K562 (cell line): ENCODE results near the gene DYNC1H1. TPM values are rescaled to one million over a fixed set of nuclear protein-coding genes. Genes with fewer than 3 reads are reported as not detected.

Experiments
- ATF3 ChIP-seq, 2 experiments: fragments of 450-650 bp in 1 of 2; sonication (generic) in 1 of 2; formaldehyde crosslinking in 1 of 2; IDR thresholded peaks in 1 of 2; conservative IDR thresholded peaks in 1 of 2; 2 replicates each; pipeline versions ENCODE4 v1.6.1 to v1.8.1; 2016 to 2023; ENCODE audit warnings: mild to moderate bottlenecking in 2 of 2, moderate library complexity in 2 of 2, inconsistent platforms in 1 of 2, missing genetic modification reagents in 1 of 2
- CCNT2 ChIP-seq: IDR thresholded peaks from 2 replicates; pipeline ENCODE4 v1.6.1; 2011; ENCODE audit warnings: borderline replicate concordance, low read depth, mild to moderate bottlenecking, moderate library complexity, mixed read lengths, low read length; ENCODE audit not compliant: insufficient read length; ENCODE audit errors: extremely low read depth
- EP300 ChIP-seq: IDR thresholded peaks from 2 replicates; pipeline ENCODE4 v1.6.1; 2012; ENCODE audit warnings: low read length, improper control_type of control experiment
- FOXK2 ChIP-seq, 2 experiments: fragments of 450-650 bp; IDR thresholded peaks in 1 of 2; conservative IDR thresholded peaks in 1 of 2; 2 replicates each; pipeline ENCODE4 v1.6.1; 2016; ENCODE audit warnings: low read depth in 2 of 2, mild to moderate bottlenecking in 1 of 2
- HBP1 ChIP-seq: fragments of 450-650 bp; formaldehyde crosslinking; IDR thresholded peaks from 2 replicates; pipeline ENCODE4 v1.4.0; 2022; ENCODE audit warnings: missing genetic modification characterization
- HCFC1 ChIP-seq: IDR thresholded peaks from 2 replicates; pipeline ENCODE4 v1.6.1; 2012; ENCODE audit warnings: low read depth, low read length, improper control_type of control experiment
- HDAC1 ChIP-seq, 2 experiments: fragments of 450-650 bp; IDR thresholded peaks; 2 replicates each; pipeline ENCODE4 v1.6.1; 2016 to 2017; ENCODE audit warnings: inconsistent platforms in 1 of 2, mild to moderate bottlenecking in 1 of 2, moderate library complexity in 1 of 2
- HDAC2 ChIP-seq: fragments of 450-650 bp; IDR thresholded peaks from 2 replicates; pipeline ENCODE4 v1.6.1; 2016; ENCODE audit warnings: mild to moderate bottlenecking
- HNRNPUL1 ChIP-seq: fragments of 200-400 bp; formaldehyde crosslinking; IDR thresholded peaks from 2 replicates; pipeline ENCODE4 v1.6.1; 2017; ENCODE audit warnings: low read length
- HSF4 ChIP-seq: fragments of 250-450 bp; sonication (Bioruptor Pico); IDR thresholded peaks from 2 replicates; pipeline ENCODE4 v2.1.2; 2022; ENCODE audit warnings: mild to moderate bottlenecking, moderate library complexity, borderline replicate concordance
- ILK ChIP-seq: fragments of 450-650 bp; IDR thresholded peaks from 2 replicates; pipeline ENCODE4 v1.6.1; 2016; ENCODE audit warnings: missing genetic modification characterization, low read depth, mild to moderate bottlenecking, missing compliant biosample characterization, moderate library complexity, borderline replicate concordance
- KLF13 ChIP-seq: fragments of 450-650 bp; IDR thresholded peaks from 2 replicates; pipeline ENCODE4 v1.6.1; 2016; ENCODE audit warnings: missing genetic modification characterization, low read depth, mild to moderate bottlenecking, missing compliant biosample characterization, moderate library complexity, borderline replicate concordance
- MAFG ChIP-seq: fragments of 450-650 bp; conservative IDR thresholded peaks from 2 replicates; pipeline ENCODE4 v1.6.1; 2016; ENCODE audit warnings: missing genetic modification characterization, missing compliant biosample characterization
- MEF2D ChIP-seq: conservative IDR thresholded peaks from 2 replicates; pipeline ENCODE4 v1.6.1; 2016; ENCODE audit warnings: low read depth, missing genetic modification characterization, missing compliant biosample characterization
- NCOA4 ChIP-seq: fragments of 450-650 bp; IDR thresholded peaks from 2 replicates; pipeline ENCODE4 v1.6.1; 2018; ENCODE audit warnings: mild to moderate bottlenecking; ENCODE audit not compliant: partially characterized antibody
- NFXL1 ChIP-seq: fragments of 450-650 bp; formaldehyde crosslinking; IDR thresholded peaks from 2 replicates; pipeline ENCODE4 v1.4.0; 2021; ENCODE audit warnings: mild to moderate bottlenecking
- PHTF2 ChIP-seq: fragments of 250-450 bp; sonication (Bioruptor Pico); IDR thresholded peaks from 2 replicates; pipeline ENCODE4 v1.5.0; 2021; ENCODE audit warnings: mild to moderate bottlenecking
- POLR2A ChIP-seq: fragments of 450-650 bp; conservative IDR thresholded peaks from 2 replicates; pipeline ENCODE4 v1.6.1; 2016
- SP2 ChIP-seq: IDR thresholded peaks from 2 replicates; pipeline ENCODE4 v1.6.1; 2011; ENCODE audit warnings: mild to moderate bottlenecking, low read depth, low read length, moderate library complexity; ENCODE audit not compliant: poor library complexity, severe bottlenecking; ENCODE audit errors: extremely low read depth
- SREBF1 ChIP-seq: fragments of 150-350 bp; IDR thresholded peaks from 2 replicates; pipeline ENCODE4 v1.6.1; 2014; ENCODE audit warnings: antibody characterized with exemption, low read depth, low read length, borderline replicate concordance
- TBL1XR1 ChIP-seq, 2 experiments: IDR thresholded peaks; 2 replicates each; pipeline ENCODE4 v1.6.1; 2012; ENCODE audit warnings: improper control_type of control experiment in 2 of 2, low read length in 2 of 2, mild to moderate bottlenecking in 1 of 2
- THAP12 ChIP-seq: fragments of 250-450 bp; sonication (Bioruptor Pico); IDR thresholded peaks from 2 replicates; pipeline ENCODE4 v1.9.0; 2021; ENCODE audit warnings: mild to moderate bottlenecking, inconsistent platforms
- TRIM28 ChIP-seq: fragments of 450-650 bp; IDR thresholded peaks from 2 replicates; pipeline ENCODE4 v1.6.1; 2017
- TSC22D4 ChIP-seq: fragments of 450-650 bp; IDR thresholded peaks from 2 replicates; pipeline ENCODE4 v1.6.1; 2016; ENCODE audit warnings: missing genetic modification characterization, missing biosample characterization, control low read depth
- ZNF124 ChIP-seq: sonication (generic); formaldehyde crosslinking; IDR thresholded peaks from 2 replicates; pipeline ENCODE4 v1.8.1; 2022; ENCODE audit warnings: missing genetic modification reagents
- polyA plus RNA-seq, 8 experiments: library from polyadenylated mRNA; depleted of rRNA in 4 of 8; stranded (reverse) in 5 of 8; unstranded in 3 of 8; fragments of >200 nt; fragmentation: Nextera tagmentation in 2 of 8; fragmentation: Illumina TruSeq in 1 of 8; extraction: Ambion mirVana in 2 of 8; extraction: Trizol in 1 of 8; gene quantifications; 2 replicates each; pipeline versions ENCODE4 v1.2.1 to v1.2.3, GENCODE V29; 2011 to 2014; ENCODE audit warnings: inconsistent platforms in 1 of 8, missing spikeins in 1 of 8
- total RNA-seq, 7 experiments: library from RNA; depleted of rRNA in 6 of 7; stranded (reverse); fragments of >200 nt in 6 of 7; fragmentation: Illumina TruSeq in 2 of 7; extraction: Trizol in 2 of 7; gene quantifications; 2 replicates each; pipeline versions ENCODE4 v1.2.1 to v1.2.3, GENCODE V29; 2011 to 2021; ENCODE audit warnings: low replicate concordance in 1 of 7

Gene DYNC1H1
- total and polyA plus RNA-seq, 9 of the 15 experiments (the other 6 are each of a cell fraction or from before 2014, with no cell fraction given): 31.9 to 335 (median 115) TPM

GRCh38 chr14:101957406-101958234, 6.8 kb upstream of the DYNC1H1 start (continued):
- no peak for TF ChIP-seq THAP12 (CRISPR knock-in tag)
- no peak for TF ChIP-seq SP2
- no peak for TF ChIP-seq MEF2D
- TF ChIP-seq HDAC1 (IDR thresholded peaks at IDR 0.05): peak in 1 of 2 experiments; percentile 54; a peak in 1 of 4 replicates
- no peak for TF ChIP-seq HBP1 (CRISPR knock-in tag)
- TF ChIP-seq TRIM28: no peak
- no peak for TF ChIP-seq ILK (tag)
- TF ChIP-seq NFXL1 (CRISPR knock-in tag): no peak
- no peak for TF ChIP-seq NCOA4
- TF ChIP-seq SREBF1: no peak
- no peak for TF ChIP-seq HNRNPUL1
- TF ChIP-seq TBL1XR1 (IDR thresholded peaks at IDR 0.05; ENCODE audit: low read length in 2 of 2): no peak
- no peak for TF ChIP-seq TSC22D4
- 0 out of 2 replicates have a peak, but pooled peaks have one; percentile 25 for TF ChIP-seq HDAC2
- TF ChIP-seq ATF3 (IDR thresholded peaks at IDR 0.05): no peak
- TF ChIP-seq ATF3 (CRISPR knock-in tag; conservative IDR thresholded peaks at IDR 0.05): no peak
- no peak for TF ChIP-seq CCNT2
- no peak for TF ChIP-seq POLR2A
- TF ChIP-seq PHTF2: no peak
- TF ChIP-seq ZNF124: no peak
- no peak for TF ChIP-seq KLF13 (tag)
- TF ChIP-seq HSF4 (CRISPR knock-in tag): no peak
- no peak for TF ChIP-seq HCFC1
- no peak for TF ChIP-seq MAFG (tag)
- no peak for TF ChIP-seq EP300
- TF ChIP-seq FOXK2 (conservative IDR thresholded peaks at IDR 0.05 in 1 of 2, IDR thresholded peaks at IDR 0.05 in 1 of 2; ENCODE audit: low read depth in 2 of 2): peak in 1 of 2 experiments; percentile 71; a peak in 2 of 4 replicates
